Breast epithelium (tissue), 4 donors: ENCODE results near the gene IGF1R. TPM values are rescaled to one million over a fixed set of nuclear protein-coding genes. Genes with fewer than 3 reads are reported as not detected.

Source experiments
- DNase-seq, 2 donors: peaks; one replicate each; pipeline ENCODE4 v3.0.0-alpha.2; 2019; ENCODE audit warnings: low spot score in 2 of 2
- H3K27ac ChIP-seq, 2 donors: fragments of 200-600 bp; sonication (generic) in 1 of 2; one replicate each; pipeline ENCODE4 v1.5.1; 2016 to 2019; ENCODE audit warnings: mild to moderate bottlenecking in 1 of 2
- H3K27me3 ChIP-seq, 2 donors: fragments of 200-600 bp; sonication (generic) in 1 of 2; one replicate each; pipeline versions ENCODE4 v1.5.1 to v1.6.0; 2017 to 2019; ENCODE audit warnings: control low read depth in 1 of 2, mild to moderate bottlenecking in 1 of 2
- H3K36me3 ChIP-seq: fragments of 200-600 bp; one replicate; pipeline ENCODE4 v1.5.1; 2019
- H3K4me1 ChIP-seq, 2 donors: fragments of 200-600 bp; sonication (generic); one replicate each; pipeline ENCODE4 v1.5.1; 2016 to 2019; ENCODE audit warnings: control low read depth in 1 of 2
- H3K4me3 ChIP-seq, 3 donors: fragments of 200-600 bp; sonication (generic); 1 replicate in 2 of 3; 2 replicates in 1 of 3; pipeline ENCODE4 v1.5.1; 2016 to 2019; ENCODE audit warnings: mild to moderate bottlenecking in 3 of 3, moderate library complexity in 2 of 3
- H3K9me3 ChIP-seq, 2 donors: fragments of 200-600 bp; sonication (generic) in 1 of 2; one replicate each; pipeline ENCODE4 v1.5.1; 2016 to 2019; ENCODE audit warnings: control low read depth in 1 of 2
- POLR2A ChIP-seq: fragments of 450-650 bp; IDR thresholded peaks from one replicate; pipeline ENCODE4 v1.6.1; 2016; ENCODE audit warnings: antibody characterized with exemption, mild to moderate bottlenecking, moderate library complexity
- POLR2AphosphoS5 ChIP-seq, 3 donors: sonication (generic); formaldehyde crosslinking; IDR thresholded peaks; one replicate each; pipeline ENCODE4 v1.6.1; 2017; ENCODE audit warnings: antibody characterized with exemption in 3 of 3
- intact Hi-C: fragments of 100-400 bp; cut with DNase I; formaldehyde crosslinking; loops from one replicate; pipeline ENCODE4 v1.15.1; 2023; ENCODE audit warnings: low total_unique reads
- total RNA-seq, 3 donors: library from RNA; depleted of rRNA; stranded (reverse); fragments of >200 nt; gene quantifications; one replicate each; pipeline ENCODE4 v1.1.0, GENCODE V29; 2016
- TF ChIP-seq, protein P1 (sequence below), 3 donors: fragments of 450-650 bp; IDR thresholded peaks; one replicate each; pipeline ENCODE4 v1.5.1; 2016 to 2017; ENCODE audit warnings: antibody characterized with exemption in 3 of 3, mild to moderate bottlenecking in 3 of 3, moderate library complexity in 3 of 3

The IGF1R gene
- total RNA-seq, 3 donors from 2014 or later, result 61.8 to 146 (median 103) TPM

GRCh38 chr15:98904544-98904943, 256.2 kb downstream of the IGF1R start:
- Histone ChIP-seq H3K4me3 (no peak overlapping the region), H3K27me3 (no peaks in the 10 kb centered on the region), H3K27ac (no peak overlapping the region), H3K36me3 (no peaks in the 10 kb centered on the region), H3K9me3 (no peaks in the 10 kb centered on the region), H3K4me1 (peaks cover 0 to 10% of the 10 kb centered on the region in 2 donors)
- TF ChIP-seq, protein P1, sequence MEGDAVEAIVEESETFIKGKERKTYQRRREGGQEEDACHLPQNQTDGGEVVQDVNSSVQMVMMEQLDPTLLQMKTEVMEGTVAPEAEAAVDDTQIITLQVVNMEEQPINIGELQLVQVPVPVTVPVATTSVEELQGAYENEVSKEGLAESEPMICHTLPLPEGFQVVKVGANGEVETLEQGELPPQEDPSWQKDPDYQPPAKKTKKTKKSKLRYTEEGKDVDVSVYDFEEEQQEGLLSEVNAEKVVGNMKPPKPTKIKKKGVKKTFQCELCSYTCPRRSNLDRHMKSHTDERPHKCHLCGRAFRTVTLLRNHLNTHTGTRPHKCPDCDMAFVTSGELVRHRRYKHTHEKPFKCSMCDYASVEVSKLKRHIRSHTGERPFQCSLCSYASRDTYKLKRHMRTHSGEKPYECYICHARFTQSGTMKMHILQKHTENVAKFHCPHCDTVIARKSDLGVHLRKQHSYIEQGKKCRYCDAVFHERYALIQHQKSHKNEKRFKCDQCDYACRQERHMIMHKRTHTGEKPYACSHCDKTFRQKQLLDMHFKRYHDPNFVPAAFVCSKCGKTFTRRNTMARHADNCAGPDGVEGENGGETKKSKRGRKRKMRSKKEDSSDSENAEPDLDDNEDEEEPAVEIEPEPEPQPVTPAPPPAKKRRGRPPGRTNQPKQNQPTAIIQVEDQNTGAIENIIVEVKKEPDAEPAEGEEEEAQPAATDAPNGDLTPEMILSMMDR (IDR thresholded peaks at IDR 0.05), result peak in 2 of 3 donors; percentile 20 to 22
- TF ChIP-seq POLR2AphosphoS5 (IDR thresholded peaks at IDR 0.05), result no peak
- intact Hi-C loops, result no loop called here
- DNase-seq, result no peak

DNA sequence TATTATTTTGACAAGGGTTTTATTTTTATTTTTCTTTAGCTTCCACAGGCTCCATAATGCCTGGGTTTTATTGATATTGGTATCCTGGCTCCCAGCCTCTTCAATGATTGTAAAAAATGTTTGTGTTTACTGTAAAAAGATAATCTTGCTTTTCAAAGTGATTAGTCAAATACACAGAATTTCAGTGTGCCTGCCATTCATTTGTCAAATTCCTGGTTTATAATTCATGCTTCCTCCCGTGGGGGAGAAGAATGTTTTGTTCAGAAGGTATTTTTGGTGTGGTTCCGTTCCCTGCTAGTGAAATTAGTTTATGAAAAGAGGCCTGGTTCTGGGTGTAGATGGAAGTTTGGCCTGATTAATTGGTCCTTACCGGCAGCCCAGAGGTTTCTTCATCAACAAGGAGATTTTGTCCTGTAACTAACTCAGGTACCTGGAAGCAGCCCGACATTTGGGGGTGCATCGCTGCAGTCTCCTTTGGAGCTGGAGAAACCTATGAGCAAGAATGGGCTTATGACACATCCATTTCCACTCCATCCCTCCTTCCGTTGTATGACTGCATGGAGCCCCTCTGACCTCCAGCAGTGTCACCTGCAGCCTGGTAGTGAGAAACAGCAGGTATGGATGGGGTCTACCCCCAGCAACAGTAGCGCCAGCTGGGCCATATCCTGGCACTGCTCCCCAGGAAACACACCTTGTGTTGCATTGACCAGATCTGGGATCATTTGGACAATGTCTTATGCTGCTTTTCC, 257.8 kb downstream of the IGF1R start:
- Histone ChIP-seq H3K27me3 (no peaks in the 10 kb centered on the region), H3K9me3 (no peaks in the 10 kb centered on the region), H3K4me3 (no peak overlapping the region), H3K36me3 (no peaks in the 10 kb centered on the region), H3K27ac (peak overlapping the region; percentile 24 to 56), H3K4me1 (peaks cover 0 to 10% of the 10 kb centered on the region in 2 donors)
- DNase-seq, result no peak
- intact Hi-C loops, result no loop called here
- no peak for TF ChIP-seq POLR2AphosphoS5 (IDR thresholded peaks at IDR 0.05)
- no peak for TF ChIP-seq POLR2A
- TF ChIP-seq, protein P1 (IDR thresholded peaks at IDR 0.05), result no peak

DNA sequence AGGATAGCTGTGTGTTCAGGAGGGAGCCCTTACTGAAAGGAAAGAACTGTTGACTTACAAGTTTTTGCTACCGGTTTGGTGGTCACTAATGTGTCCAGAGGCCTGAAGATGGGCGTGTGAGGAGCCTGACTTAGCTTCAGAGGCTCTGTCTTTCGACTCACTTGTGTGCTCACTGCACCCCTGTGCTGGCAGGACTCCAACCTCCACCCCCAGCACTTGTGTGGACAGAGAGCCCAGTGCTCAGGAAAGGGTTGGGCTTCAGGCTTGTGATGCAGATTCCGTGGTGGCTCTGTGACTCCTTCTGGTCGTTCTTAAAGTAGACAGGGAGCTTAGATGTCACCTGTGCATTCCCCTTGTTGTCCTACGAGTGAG, 258.4 kb downstream of the IGF1R start:
- no peak for DNase-seq
- H3K4me1 ChIP-seq, result peaks cover 0 to 8% of the 10 kb centered on the region in 2 donors
- peak overlapping the region; percentile 24 to 56 for H3K27ac ChIP-seq
- TF ChIP-seq POLR2AphosphoS5 (IDR thresholded peaks at IDR 0.05) (no peak), POLR2A (no peak)
- TF ChIP-seq, protein P1 (IDR thresholded peaks at IDR 0.05), result no peak
- no peak overlapping the region for H3K4me3 ChIP-seq
- no peaks in the 10 kb centered on the region for H3K27me3 ChIP-seq
- intact Hi-C loops, result no loop called here
- H3K36me3 ChIP-seq, result no peaks in the 10 kb centered on the region
- no peaks in the 10 kb centered on the region for H3K9me3 ChIP-seq

- no peak for DNase-seq
- Histone ChIP-seq H3K27me3 (no peaks in the 10 kb centered on the region), H3K9me3 (no peaks in the 10 kb centered on the region), H3K4me1 (peaks cover 0 to 7% of the 10 kb centered on the region in 2 donors), H3K27ac (no peak overlapping the region), H3K36me3 (peaks cover 1% of the 10 kb centered on the region), H3K4me3 (no peak overlapping the region)
- intact Hi-C loops, result no loop called here
- TF ChIP-seq, protein P1 (IDR thresholded peaks at IDR 0.05), result no peak
- TF ChIP-seq POLR2AphosphoS5 (IDR thresholded peaks at IDR 0.05), result no peak
- no peak for TF ChIP-seq POLR2A
These were observed 259.7 kb downstream of the IGF1R start for GRCh38 chr15:98907927-98908471.
